T follicular helper cell (primary cell): Measurements from ENCODE around the gene CFAP70.

Experiments used
- DNase-seq: peaks from one replicate; pipeline ENCODE4 v3.0.0-alpha.2; 2020; ENCODE audit warnings: low read depth

CFAP70 gene

DNA sequence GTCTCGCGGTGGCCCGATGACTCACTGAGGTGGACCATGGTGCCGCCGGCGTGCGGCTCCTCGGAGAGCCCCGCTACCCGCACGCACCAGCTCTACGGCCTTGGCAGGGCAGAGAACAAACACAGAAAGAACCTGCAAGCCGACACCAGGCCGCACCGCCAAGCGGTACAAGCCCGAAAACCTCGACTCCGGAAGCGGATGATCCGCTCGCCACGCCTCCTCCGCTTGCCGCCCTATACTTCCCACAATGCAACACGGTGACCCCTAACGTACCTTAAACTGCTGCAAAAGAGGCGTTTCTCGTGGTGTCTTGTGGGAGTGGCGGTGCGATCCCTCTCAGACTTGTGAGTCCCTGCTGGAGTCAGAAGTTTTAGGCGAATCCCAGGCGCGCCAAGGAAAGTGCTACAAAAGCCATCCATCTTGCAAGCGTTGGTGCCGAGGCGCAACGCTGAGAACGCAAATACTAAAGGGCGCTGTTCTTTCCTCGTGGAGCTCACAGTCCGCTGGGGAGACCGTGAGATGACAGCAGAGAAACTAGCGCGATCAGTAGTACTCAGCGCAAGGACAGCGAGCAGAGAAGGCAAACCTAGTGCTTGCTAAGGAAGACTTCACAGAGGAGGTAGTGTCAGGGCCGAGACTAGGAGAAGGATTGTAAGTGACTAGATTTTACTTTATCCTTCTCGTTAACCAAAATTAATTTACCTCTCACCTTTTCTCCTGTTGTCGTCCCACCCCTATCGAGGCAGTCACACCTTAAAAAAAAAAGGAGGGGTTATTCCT lies 106.0 kb downstream of the CFAP70 start, which contains the start of gene MRPS16:
TSS of gene MRPS16 (minus strand) at position 200 of the 780 bp plus-strand sequence. CDS start at position 38, 162 bp downstream.
- peak; percentile 92 for DNase-seq

DNA sequence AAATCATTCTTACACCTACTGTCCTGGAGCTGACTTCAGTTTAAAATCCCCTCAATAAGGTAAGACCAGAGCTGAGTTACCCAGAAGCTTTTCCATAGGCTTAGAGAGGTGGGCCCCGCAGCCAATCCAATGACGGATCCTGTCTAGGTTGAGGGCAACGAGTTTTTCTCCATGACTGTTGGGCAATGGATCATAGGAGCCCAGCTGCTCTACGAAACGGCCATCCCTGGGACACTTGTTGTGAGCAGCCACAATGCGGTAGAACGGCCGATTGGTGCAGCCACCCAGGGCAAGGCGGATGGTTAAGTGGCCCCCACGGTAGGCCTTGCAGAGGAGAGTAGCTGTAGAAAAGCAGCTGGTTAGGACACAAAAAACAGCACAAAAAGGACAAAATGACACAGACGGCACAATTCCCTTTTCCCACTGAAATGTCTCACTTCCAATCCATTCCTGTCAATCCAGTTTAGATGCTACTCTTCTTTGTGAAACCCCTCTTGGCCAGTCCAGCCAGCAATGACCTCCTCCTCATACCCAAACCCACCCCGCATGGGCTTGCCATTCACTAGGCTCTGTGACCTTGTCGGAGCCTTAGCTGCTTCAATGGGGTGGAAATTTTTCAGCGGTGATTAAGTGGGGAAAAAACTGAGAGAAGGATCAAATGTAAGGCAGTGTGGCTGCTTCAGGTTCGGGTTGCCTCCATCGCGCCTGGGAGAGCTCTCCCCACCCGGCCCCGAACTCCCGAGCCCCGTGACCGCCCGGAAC lies 106.8 kb downstream of the CFAP70 start:
- no peak for DNase-seq

DNA sequence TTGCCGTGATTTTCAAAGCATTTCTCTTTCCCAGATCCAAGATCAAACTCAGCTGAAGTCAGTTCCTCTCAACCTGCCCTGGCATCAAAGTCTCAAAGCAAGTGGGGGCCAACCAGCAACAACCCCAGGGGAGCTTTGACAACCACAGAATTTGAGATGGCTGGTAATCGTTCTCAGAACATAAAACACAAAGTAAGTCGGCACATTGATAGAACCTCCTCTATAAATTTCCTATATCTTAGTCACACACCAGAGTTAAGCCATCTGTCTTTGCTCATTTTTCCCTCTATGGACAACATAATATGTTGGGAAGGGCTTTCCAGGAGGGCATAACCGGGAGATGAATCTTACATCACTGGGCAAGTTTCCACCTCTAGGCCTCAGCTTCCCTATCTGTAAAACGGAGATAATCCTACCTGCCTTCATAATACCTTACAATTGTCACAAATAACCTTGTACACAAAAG lies 110.4 kb downstream of the CFAP70 start:
- DNase-seq = no peak

DNA sequence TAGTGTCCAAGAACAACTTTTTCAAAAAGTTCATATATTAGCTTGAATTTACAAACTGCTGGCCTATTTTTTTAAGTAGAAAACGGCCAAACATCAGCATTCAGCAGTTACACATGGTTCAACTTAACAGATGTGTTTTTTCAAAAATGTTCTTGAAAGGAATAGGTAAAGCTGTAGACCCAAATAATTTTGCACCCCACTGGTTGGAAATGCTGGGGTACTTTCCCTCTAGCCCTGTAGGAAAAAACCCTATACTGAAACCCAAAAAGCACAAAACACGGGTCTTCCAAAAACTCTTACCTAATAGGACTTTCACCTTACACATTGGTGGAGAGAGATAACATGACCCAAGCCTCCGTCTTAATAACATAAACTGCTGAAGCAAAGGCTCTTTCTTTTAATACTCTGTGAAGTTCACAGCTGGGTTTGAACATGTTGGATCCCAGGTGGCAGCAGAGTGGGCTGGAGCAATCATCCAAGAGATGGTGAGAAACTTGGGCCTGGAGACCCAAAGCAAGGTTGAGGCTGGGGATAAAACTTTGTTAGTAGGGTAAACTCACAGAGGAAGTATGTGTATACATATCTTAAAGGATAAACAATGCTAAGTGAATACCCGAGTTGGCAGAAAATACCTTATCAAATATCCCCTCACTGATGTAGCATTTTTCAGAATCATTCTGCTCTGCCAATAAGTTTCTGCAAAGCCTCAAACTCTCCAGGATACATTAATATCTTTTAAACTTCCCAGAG lies 111.0 kb downstream of the CFAP70 start:
- no peak for DNase-seq

DNA sequence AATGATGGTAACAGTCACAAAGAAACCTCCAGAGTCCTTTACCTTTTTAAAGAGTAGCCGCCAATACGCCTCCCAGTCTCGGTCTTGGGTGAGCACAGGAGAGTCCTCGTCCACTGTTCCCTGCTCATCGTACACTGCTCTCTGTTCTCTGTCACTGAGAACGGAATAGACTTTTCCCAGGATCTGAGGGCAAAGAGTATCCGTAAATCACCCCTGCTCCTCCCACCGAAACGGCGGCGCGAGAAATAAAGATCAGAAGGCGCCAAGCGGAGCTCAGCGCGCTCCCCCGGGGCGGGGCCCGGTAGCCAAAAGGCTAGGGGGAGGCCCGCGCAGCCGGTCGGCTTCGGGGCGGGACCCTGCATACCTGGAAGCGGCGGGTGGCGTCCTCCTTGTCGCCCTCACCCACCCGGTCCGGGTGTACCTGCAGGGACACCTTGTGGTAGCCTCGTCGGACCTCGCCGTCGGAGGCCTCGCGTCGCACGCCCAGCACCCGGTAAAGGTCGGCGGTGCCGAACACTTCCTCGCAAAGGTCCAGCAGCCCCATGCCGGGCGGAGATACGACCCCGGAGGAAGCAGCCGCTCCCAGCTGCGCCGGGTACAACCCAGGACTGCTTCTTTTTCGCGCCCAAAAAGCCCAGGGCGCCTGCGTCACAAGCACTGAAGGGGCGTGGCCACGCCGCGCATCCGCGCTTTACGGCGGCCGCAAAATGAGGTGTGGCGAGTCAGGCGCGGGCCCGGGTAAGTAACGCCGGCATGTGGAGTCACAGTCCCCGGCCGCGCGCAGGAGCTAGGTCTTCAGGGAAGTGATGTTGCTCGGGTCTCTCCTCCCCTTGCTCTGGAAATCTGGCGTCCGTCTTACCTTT lies 111.8 kb downstream of the CFAP70 start, which contains the start of gene DNAJC9:
TSS of gene DNAJC9 (minus strand) at position 610 of the 863 bp plus-strand sequence. CDS start at position 544, 66 bp downstream.
- DNase-seq = peak; percentile 95

DNA sequence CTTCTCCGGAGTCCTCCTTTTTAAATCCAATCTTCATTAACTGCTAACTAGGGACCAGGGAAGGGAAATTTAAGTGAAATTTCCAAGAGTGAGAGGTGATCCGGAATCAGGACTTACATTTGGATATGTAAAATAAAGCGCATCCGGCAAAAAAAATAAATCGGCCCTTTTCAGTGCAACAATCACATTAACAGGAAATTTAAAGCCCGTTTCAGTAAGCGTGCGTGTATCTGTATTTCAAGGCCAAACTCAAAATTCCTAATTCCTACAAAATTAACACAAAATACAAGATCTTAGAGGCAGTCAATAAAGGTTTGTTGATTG lies 112.4 kb downstream of the CFAP70 start:
- no peak for DNase-seq

DNA sequence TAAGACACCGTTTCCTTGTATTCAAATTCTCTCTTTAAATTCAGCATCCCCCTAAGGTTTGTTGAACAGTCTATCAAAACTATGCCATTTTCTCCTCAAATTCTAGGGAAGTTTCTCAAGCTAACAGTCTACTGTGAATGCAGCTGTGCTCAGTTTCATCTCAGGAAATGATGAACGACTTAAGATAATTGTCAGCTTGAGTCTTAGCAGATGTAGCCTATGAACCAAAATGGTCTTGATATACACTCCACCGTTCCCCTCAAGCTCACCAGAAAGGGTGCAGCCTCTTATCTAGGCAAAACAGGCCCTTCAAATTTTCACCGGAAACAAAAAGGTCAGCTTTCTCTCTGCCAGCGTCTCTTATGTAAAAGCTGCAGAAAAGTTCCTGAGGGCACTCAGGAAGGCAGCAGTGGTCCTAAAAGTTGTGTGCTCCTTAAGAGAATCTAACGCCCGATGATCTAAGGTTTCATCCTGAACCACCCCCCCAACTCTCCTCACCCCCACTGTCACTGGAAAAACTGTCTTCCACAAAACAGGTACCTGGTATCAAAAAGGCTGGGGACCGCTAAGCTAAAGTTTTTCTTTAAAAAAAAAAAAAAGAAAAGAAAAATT lies 113.7 kb downstream of the CFAP70 start:
- DNase-seq = no peak

DNA sequence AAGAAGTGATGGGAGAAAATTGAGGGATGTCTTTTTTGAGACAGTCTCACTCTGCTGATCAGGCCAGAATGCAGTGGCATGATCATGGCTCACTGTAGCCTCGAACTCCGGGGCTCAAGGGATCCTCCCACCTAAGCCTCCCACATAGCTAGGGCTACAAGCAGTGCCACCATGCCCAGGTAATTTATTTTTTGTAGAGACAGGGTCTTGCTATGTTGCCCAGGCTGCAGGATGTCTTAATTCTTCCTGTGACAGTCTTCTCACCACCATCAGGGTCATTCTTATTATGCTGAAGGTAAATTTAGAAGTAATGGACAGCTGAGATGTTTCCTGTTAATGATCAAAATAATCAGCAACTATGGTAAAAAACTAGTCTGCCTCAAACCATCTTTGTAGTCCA lies 118.8 kb downstream of the CFAP70 start:
- no peak for DNase-seq

DNA sequence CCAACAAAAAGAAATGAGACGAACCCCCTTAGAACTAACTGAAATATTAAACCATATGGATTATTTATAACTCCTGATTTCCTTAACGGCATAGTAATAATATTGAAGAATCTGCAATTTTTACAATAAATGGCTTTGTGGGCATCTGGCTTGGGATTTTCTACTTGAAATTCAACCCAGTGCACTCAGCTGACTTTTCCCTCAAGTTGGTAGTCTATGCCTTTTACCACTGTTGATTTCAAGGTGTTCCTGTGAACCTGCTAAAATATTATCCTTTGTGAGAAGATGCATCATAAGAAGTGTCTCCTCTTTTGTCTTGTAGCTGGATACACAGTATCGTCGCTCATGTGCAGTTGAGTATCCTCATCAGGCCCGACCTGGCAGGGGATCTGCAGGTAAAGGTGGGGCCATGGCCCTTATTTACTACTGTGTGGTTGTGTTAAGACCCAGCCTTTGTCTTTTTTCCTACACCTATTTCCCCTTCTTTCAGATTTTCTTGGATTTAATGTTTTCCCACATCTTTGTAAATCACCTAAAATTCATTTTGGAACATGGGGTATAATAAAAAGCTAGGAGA lies 119.6 kb downstream of the CFAP70 start:
- no peak for DNase-seq

DNA sequence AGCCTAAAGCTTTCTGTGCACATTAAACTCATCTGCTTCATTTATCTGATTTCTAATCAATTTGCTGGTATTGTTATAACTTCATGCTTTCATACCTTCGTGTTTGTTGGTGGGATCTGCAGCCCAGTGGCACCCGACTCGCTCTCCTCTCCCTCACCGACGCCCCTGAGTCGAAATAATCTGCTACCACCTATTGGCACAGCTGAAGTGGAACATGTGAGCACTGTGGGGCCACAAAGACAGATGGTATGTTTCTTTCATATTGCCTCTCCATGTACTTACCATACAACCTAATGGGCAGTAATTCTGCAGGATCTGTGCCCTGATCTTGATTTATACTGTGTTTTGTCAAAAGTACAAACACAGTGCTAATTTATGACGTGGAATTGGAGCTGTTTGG lies 124.0 kb downstream of the CFAP70 start:
- DNase-seq = no peak

DNA sequence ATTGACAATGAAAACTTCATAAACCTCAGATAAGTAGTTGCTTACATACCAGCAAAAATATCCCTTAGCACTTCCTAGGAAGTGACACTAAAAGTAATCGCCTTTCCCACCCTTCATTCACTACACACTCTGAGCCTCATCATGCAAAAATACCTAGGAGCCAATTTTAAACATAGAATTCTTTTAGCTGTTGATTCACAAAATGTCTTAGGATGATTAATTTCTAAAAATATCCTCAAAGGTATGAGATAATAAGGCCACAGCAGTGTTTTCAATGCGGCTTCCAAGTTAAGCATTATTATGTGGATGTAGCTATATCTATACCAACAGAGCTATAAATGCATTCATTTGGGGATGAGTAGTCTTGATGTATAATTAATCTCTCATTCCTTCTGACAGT lies 124.8 kb downstream of the CFAP70 start:
- DNase-seq = no peak

DNA sequence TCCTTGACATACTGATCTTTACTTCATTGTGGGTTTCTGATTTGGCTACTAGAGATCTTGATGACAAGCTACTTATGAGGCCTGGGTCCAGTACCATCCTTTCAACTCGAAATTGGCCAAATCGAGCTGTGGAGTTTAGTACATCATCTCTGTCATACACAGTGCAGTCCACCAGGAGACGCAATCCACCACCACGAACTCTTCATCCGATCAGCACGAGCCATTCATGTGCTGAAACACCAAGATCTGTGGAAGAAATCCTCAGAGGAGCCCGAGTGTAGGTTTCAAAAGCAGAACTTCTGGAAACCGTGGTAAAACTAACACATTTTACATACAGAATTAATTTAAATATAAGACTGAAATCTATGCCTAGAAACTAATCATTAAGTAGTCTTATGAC lies 125.8 kb downstream of the CFAP70 start:
- no peak for DNase-seq

DNA sequence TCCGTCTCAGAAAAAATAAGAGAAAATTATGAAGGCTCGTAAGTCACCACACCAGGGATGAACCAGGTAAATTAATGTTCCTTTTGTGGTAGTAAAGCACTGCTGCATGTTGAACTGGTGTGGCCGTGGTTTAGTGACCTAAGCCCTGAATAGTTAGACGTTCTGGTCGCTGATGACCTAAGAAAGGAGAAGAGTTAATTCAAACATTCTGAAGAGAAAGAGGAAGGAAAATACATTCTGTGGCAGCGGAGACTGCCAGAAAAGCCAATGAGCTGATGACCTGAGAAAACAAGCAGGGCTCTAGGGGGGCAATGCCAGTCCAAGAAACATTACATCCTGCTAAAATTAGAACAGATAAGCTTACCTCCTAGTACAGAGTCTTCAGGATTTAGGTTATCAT lies 129.1 kb downstream of the CFAP70 start:
- DNase-seq = no peak

DNA sequence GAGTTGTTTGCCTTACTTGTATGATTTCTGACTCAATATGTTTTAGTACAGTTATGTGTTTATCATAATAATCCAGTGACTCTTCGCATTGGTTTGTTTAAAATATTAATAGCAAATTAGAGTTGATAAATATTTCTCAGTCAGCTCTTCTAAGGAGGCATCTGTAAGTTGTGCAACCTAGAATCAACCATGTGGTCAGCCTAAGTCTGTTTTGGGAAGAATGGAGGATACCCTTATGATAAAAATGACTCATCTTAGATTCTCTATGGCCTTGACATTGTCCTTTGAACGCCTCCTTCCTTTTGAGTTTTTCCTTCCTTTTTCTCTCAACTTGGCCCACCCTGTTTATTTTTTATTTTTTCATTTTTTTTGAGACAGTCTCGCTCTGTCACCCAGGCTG lies 130.4 kb downstream of the CFAP70 start:
- DNase-seq = no peak

DNA sequence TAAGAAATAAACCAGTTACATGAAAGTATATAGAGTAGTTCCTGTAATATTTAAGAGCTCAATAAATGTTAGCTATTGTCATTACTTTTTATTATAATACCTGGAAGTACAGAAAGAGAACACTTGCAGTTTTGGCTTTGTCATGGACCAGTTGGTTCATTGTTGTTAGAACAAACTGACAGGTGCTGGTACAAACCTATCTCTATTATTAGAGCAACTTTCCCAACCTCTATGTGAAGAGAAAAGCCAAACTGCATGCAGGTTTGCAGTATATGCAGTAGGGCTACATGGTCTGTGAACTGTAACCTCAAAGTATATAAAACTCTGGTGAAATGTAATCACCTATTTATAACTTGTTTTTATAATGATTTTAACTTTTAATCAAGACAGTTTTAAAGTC lies 132.0 kb downstream of the CFAP70 start:
- no peak for DNase-seq

DNA sequence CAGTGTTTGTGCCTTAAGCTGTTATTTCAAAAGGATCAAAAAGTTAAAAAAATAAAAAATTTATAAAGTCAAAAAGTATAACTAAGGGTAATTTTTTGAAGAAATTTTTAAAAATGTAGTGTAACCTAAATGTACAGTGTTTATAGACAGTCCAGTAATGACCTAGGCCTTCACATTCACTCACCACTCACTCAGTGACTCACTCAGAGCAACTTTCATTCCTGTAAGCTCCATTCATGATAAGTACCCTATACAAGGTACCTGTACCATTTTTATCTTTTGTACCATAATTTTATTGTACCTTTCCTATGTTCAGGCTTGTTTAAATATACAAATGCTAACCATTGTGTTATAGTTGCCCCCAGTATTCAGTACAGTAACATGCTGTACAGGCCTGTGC lies 133.1 kb downstream of the CFAP70 start:
- DNase-seq = no peak

DNA sequence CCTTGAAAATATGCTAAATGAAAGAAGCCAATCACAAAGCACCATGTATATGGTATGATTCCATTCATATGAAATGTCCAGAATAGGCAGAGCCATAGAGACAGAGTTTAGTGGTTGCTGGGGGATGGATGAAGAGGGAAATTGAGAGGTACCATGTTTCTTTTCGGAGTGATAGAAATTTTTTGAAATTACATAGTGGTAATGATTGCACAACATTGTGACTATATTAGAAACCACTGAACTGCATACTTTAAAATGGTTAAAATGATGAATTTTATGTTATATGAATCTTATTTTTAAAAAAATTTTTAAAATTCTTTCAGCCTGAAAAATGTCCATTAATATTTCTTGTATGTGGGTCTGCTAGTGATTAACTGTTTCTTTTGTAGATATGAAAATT lies 137.7 kb downstream of the CFAP70 start:
- DNase-seq = no peak

DNA sequence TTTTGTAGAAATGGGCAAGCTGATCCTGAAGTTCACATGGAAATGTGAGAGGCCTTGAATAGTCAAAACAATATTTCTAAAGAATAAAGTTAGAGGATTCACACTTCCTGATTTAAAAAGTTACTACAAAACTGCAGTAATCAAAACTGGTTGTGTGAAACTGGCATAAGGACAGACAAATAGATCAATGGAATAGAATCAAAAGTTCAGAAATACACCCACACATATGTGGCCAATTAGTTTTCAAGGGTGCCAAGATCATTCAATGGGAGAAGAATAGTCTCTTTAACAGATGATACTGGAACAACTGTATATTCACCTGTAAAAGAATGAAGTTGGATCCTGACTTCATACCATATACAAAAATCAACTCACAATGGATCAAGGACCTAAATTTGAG lies 139.3 kb downstream of the CFAP70 start:
- DNase-seq = no peak

DNA sequence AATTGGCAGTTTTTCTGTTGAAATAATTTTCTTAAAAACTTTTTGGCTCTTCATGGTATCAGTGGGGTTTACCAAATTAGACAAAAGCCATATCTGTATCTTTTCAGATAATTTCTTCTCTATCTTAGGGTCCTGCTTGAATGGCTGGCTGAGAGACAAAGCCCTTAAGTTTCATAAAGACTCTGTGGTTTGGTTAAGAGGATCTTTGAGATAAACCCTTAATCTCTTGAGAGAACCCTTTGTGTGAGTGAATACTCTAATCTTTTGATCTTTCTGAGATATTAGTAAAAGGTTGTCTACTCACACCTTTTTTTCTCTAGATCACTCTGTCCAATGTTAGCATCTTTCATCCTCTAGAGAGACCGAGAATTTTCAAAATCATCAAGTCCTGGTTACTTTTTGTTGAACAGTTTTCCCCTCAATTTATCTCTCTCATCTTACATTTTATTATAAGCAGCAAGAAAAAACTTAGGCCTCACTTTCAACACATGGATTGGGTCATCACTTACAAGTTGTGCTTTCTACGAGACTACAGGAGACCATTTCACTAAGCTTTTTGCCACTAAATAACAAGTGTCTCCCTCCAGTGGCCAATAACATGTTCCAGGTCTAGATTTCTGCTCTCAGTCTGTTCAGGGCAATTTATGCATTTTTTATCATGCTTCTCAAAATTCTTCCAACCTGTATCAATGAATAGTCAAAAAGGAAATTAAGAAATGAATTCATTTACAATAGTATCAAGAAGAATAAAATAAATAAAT lies 140.1 kb downstream of the CFAP70 start:
- DNase-seq = no peak

DNA sequence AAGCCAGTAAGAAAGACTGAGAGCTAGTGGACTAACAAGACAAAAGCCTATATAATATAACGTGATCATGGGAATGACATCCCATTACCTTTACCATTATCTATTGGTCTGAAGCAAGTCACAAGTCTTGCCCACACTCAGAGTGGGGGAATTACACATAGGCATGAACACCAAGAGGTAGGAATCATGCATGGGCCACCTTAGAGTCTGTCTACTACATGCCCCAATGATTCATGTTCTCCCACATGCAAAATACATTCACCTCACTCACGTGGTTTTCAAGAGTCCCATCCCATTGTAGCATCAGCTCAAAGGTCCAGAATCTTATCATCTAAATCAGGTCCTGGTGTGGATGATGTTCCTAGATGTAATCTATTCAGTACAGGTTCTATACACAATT lies 141.0 kb downstream of the CFAP70 start:
- DNase-seq = no peak
